Stimulated activated CD4-positive, alpha-beta T cell treated with anti-CD3 and anti-CD28 coated beads, Interleukin-1b, Interleukin-23, amount 100 ng/mL, for 1 hour (primary cell): ENCODE results near the gene APCDD1.
"Not testable (repeated sequence)": the region's sequence is repeated elsewhere in the genome, so short reads cannot be mapped to it uniquely, and the experiment has no call there.

Source experiments
- DNase-seq, 2 donors: peaks; one replicate each; pipeline ENCODE4 v3.0.0-alpha.2; 2020; ENCODE audit warnings: low read depth in 2 of 2

Gene APCDD1

GRCh38 chr18:10490401-10491165 lies 36.1 kb downstream of the APCDD1 start:
- peak in 1 of 2 donors; percentile 9 for DNase-seq

- DNase-seq = no peak
Observed at GRCh38 chr18:10495936-10496335, 41.5 kb downstream of the APCDD1 start.

GRCh38 chr18:10497206-10497749 lies 42.8 kb downstream of the APCDD1 start:
- DNase-seq = no peak

DNA sequence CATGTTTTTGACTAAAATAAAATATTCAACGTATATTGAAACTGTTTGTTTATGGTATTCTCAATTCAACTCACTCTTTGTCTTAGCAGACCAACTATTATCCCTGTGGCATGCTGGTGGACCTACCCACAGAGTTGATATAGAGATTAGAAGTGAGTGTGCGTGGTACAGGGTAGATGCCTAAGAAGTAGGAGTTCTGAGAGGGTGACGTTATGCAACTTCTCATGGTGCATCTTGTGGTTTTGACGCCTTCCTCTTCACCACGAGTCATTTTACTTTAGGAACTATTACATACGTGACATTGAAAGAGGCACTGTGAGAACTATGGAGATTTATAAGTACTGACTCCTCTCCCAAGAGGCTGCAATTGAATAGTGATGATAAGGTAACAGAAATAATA lies 44.8 kb downstream of the APCDD1 start:
- DNase-seq = no peak

DNA sequence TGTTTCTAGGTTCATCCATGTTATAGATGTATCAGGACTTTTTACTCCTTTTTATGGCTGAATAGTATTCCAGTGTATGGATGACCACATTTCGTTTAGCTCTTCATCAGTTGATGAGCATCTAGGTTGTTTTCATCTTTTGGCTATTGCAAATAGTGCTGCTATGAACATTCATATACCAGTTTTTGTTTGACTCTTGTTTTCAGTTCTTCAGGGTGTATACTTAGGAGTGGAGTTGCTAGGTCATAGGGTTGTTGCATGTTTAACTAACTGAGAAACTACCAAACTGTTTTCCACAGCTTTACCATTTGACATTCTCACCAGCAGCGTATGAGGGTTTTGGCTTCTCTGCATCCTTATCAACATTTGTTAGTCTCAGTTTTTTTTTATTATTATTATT lies 45.6 kb downstream of the APCDD1 start:
- no peak for DNase-seq

- DNase-seq = no peak
Observed at GRCh38 chr18:10504723-10505122, 50.3 kb downstream of the APCDD1 start.

DNA sequence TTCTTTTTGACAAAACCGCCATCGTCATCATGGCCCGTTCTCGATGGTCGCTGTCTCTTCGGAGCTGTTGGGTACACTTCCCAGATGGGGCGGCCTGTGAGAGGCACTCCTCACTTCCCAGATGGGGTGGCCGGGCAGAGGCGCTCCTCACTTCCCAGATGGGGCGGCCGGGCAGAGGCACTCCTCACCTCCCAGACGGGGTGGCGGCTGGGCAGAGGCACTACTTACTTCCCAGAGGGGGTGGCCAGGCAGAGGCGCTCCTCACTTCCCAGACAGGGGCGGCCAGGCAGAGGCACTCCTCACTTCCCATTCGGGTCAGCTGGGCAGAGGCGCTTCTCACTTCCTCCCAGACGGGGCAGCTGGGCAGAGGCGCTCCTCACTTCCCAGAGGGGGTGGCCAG lies 51.5 kb downstream of the APCDD1 start:
- DNase-seq = not testable (repeated sequence)

DNA sequence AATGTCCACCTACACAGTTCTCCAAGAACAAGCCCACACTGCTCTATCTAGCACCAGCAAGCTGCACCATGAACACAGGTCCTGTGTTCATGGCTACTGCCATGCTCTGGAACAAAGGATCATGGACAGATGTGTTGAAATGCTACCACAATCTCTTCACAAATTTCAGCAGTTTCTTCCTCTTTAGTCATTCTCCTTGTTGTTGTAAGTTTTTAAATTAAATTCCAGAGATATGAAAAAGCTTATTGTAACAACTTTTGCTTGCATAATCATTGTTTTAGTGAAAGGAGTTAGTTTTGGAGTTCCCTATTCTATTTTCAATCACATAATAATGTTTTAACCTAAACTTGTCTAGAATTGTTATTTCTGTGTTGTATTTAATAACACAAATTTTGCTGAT lies 54.2 kb downstream of the APCDD1 start:
- DNase-seq = no peak

- no peak for DNase-seq
Observed at GRCh38 chr18:10511236-10511635, 56.8 kb downstream of the APCDD1 start.

- DNase-seq = no peak
Observed at GRCh38 chr18:10514082-10514481, 59.6 kb downstream of the APCDD1 start.

DNA sequence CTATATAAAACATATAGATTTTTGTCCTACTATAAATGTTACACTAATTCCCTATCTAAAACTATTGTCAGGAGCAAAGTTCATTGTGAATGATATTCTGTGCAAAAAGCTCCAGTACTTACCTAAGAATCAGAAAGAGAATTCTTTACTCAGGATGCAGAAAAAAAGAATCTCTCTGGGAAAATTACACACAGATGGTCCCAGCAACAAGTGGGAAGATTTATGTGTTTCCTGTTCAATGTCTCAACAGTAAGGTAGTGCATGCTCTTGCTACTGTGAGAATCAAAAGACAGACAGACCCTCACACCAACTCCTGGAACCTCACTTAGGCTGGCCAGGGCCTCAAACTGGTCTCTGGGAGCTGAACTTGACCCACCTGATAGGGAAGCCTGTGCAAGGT lies 60.2 kb downstream of the APCDD1 start:
- no peak for DNase-seq

DNA sequence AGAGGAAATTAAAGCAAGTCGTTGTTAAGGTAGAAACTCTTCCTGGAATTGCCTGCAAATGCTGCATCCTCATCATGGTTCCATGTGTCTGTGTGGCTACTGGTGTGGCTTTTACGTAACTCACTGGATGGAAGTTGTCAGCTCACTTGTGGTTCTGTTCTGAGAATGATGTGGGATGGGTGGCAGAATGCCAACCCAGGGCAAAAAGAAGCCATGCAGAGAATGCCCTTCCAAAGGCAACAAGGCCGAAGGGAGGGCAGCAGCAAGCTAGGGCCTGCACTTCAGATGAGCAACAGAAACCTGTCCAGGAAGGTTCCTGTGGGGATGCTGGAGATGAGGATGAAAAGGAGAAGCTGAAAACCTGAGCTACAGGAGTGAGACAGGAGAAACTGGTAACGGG lies 61.0 kb downstream of the APCDD1 start:
- no peak for DNase-seq

GRCh38 chr18:10516078-10516477 lies 61.6 kb downstream of the APCDD1 start:
- no peak for DNase-seq

DNA sequence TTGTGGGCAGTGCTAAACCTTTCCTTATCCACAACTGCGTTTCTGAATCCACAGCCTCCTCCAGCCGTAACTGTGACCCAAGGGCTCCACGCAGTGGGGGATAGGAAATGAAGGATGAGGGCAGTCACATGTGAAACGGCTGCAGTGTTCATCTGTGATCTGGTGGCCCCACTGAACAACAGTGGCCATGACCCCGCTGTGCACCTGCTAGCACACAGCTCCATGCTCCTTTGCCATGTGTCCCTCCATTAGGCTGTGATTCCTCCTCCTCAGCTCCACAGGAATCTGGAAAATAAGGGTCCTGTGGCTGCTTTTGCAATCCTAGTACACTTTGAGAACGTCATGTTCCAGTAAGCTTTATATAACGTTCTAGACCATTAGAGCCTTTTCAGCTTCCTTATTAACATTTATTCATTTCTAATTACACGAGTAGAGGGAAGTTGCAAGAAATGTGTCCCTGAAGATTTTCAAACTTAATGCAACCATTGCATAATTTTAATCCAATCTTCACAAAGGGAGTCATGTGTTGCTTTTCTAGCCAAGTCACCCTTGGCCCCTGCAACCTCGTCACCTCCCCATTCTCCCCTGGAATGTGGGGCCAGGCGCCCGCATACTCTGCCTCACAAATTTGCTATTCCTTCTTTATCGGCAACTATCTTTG lies 64.3 kb downstream of the APCDD1 start:
- DNase-seq = no peak

- DNase-seq = no peak
Observed at GRCh38 chr18:10519366-10519765, 64.9 kb downstream of the APCDD1 start.

DNA sequence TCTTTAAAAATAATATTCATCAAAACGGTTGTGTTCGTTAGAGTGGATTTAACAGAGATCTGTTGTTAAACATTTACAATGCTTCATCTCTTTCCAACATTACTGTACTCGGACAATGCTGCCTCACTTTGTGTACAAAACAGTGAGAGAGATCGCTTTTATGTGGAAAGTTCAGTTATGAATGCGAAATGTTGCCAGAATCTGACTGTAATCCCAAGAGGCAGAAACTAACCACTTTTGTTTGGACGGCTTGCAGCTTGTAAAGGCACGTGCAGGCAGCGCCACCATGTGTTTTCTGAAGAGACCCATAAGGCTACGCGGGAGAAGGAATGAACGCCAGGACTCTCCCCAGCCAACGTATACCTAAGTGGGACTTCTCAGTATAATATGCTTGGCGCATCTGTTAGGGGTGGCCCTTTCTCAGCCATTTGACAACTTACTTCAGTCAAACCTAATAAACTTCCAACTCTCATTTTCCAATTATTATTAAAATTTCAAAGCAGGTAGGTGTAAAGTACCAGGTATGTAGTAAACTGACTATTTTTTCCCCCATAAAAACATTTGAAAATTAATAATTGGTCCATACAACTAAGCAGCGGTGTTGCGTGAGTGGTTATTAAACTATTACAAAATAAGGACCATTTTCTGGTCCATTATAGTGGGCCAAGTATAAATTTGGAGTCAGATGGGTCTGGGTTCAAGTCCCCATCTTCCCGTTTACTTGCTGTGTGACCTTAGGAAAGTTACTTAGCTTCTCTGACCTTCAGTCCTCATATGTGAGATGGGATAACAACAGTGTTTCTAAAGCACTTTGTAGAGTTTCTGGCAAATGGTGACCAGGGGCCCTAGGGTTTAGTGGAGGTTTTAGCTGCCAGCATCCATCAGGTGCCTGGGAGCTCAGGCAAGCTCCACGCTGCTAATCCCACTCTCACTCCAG lies 65.8 kb downstream of the APCDD1 start:
- DNase-seq = peak in 1 of 2 donors; percentile 20

DNA sequence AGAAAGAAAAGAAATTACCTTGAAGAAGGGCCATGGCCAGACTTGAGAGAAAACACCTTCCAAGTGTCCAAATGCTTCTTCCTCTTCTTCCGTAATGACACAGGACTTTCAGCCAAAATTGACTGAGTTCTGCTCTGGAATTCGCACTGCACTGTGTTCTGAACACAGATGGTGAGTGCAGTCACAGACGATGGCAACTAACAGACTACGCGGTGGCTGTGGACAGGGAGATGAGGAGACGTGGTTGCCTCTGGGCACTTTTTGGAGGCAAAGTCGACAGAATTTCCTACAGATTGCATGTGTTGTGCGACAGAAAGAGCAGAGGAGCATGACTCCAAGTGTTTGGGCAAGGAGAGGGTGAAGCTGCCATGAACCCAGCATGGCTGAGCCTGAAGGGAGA lies 67.1 kb downstream of the APCDD1 start:
- no peak for DNase-seq

DNA sequence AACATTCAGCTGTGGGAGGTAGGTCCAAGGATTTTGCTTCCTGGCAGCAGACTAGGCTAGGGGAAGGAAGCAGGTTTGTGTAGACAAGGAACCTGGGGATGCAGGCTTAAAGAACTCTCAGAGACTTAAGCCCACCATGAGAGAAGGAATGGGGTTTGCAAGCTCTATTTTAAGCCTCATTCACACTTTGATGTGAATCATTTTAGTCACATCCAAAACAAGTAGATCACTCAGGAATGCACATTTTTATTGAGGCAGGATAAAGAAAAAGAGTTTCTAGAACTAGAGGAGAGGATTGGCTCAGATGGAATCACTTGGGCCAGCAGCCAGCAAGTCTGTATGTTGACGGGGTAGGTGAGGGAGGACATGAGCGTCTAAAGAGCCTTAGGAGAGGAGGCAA lies 68.1 kb downstream of the APCDD1 start:
- DNase-seq = no peak

DNA sequence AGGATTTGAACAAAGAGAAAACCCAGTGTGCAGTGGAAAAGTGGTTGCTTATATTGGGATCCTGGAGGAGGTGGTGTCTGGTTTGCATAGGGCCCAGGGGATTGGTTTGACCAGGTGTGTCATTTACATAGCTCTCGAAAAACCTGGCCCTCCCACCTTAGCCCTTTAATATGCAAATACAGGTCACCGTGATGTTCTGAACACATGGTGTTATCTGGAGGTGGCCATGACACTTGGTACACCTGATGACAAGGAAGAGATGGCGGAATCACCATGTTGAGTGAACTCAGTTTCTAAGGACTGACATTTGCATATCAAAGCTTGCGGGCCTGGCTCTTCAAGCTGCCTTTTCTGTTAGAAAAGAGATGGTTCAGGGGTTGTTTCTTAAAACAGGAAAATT lies 69.1 kb downstream of the APCDD1 start:
- DNase-seq = no peak

GRCh38 chr18:10524507-10525370 lies 70.3 kb downstream of the APCDD1 start:
- DNase-seq = no peak

- no peak for DNase-seq
Observed at GRCh38 chr18:10525371-10525691, 70.9 kb downstream of the APCDD1 start.
